Keratinocyte (primary cell): Measurements from ENCODE around the gene TMA7. TPM values are rescaled to one million over a fixed set of nuclear protein-coding genes. Genes with fewer than 3 reads are reported as not detected.

Source experiments
- DNase-seq: peaks from one replicate; pipeline ENCODE4 v3.0.0-alpha.2; 2011; ENCODE audit warnings: low read depth, missing footprints, low spot score
- FAIRE-seq: peaks from 2 replicates; lab custom pipeline; 2011; peaks lifted over from hg19 to GRCh38; lab: Jason Lieb, UNC
- H2AFZ ChIP-seq: 2 replicates; pipeline ENCODE4 v1.6.0; 2012; ENCODE audit warnings: low read length, control low read depth, inconsistent platforms; ENCODE audit not compliant: control insufficient read depth
- H3K27ac ChIP-seq: 2 replicates; pipeline ENCODE4 v1.5.1; 2011; ENCODE audit warnings: low read length; ENCODE audit not compliant: control insufficient read depth, insufficient read depth
- H3K27me3 ChIP-seq: 3 replicates; pipeline ENCODE4 v1.6.0; 2011; ENCODE audit warnings: low read length; ENCODE audit not compliant: control insufficient read depth, insufficient read depth; ENCODE audit errors: extremely low read depth
- H3K36me3 ChIP-seq, 2 experiments: 2 replicates in 1 of 2; 3 replicates in 1 of 2; pipeline ENCODE4 v1.5.1; 2011; ENCODE audit warnings: low read length in 2 of 2, mild to moderate bottlenecking in 1 of 2; ENCODE audit not compliant: control insufficient read depth in 2 of 2, insufficient read depth in 2 of 2; ENCODE audit errors: extremely low read depth in 1 of 2
- H3K4me1 ChIP-seq: 3 replicates; pipeline ENCODE4 v1.5.1; 2011; ENCODE audit warnings: low read length; ENCODE audit not compliant: control insufficient read depth, insufficient read depth; ENCODE audit errors: extremely low read depth
- H3K4me2 ChIP-seq: 3 replicates; pipeline ENCODE4 v1.6.0; 2011; ENCODE audit warnings: low read depth, low read length; ENCODE audit not compliant: control insufficient read depth, insufficient read depth; ENCODE audit errors: extremely low read depth
- H3K4me3 ChIP-seq, 3 experiments: fragments of 200-600 bp in 1 of 3; sonication (generic) in 1 of 3; 2 replicates in 2 of 3; 3 replicates in 1 of 3; pipeline ENCODE4 v1.5.1; 2011 to 2016; ENCODE audit warnings: low read length in 3 of 3, mild to moderate bottlenecking in 3 of 3, control low read depth in 2 of 3, inconsistent platforms in 1 of 3, low read depth in 1 of 3, mixed read lengths in 1 of 3, mixed run types in 1 of 3, moderate library complexity in 1 of 3; ENCODE audit not compliant: control insufficient read depth in 2 of 3, insufficient read depth in 2 of 3; ENCODE audit errors: extremely low read depth in 1 of 3
- H3K79me2 ChIP-seq: 2 replicates; pipeline ENCODE4 v1.6.0; 2012; ENCODE audit warnings: low read length; ENCODE audit not compliant: control insufficient read depth, insufficient read depth
- H3K9ac ChIP-seq: 3 replicates; pipeline ENCODE4 v1.6.0; 2011; ENCODE audit warnings: low read length; ENCODE audit not compliant: control insufficient read depth, insufficient read depth; ENCODE audit errors: extremely low read depth
- H3K9me1 ChIP-seq: 3 replicates; pipeline ENCODE4 v1.6.0; 2011; ENCODE audit warnings: low read length; ENCODE audit not compliant: control insufficient read depth, insufficient read depth; ENCODE audit errors: extremely low read depth
- H3K9me3 ChIP-seq: 2 replicates; pipeline ENCODE4 v1.5.1; 2012; ENCODE audit warnings: low read depth, low read length; ENCODE audit not compliant: control insufficient read depth
- H4K20me1 ChIP-seq: 3 replicates; pipeline ENCODE4 v1.6.0; 2011; ENCODE audit warnings: low read length; ENCODE audit not compliant: control insufficient read depth, insufficient read depth; ENCODE audit errors: extremely low read depth
- EZH2 ChIP-seq: IDR thresholded peaks from one replicate; pipeline ENCODE4 v1.6.1; 2012; ENCODE audit warnings: inconsistent platforms, mild to moderate bottlenecking, low read length, moderate library complexity
- dilution Hi-C: fragments of 300-500 bp; cut with MboI; formaldehyde crosslinking; loops from one replicate; pipeline ENCODE4 v1.7.0; 2020; ENCODE audit warnings: low sequenced_read_pairs; ENCODE audit not compliant: extremely low pct_ligation_motif_present
- polyA plus RNA-seq, 5 experiments: library from polyadenylated mRNA; depleted of rRNA in 3 of 5; stranded (reverse) in 3 of 5; stranded (forward) in 1 of 5; unstranded in 1 of 5; fragments of >200 nt; gene quantifications; 1 replicate in 1 of 5; 2 replicates in 3 of 5; 3 replicates in 1 of 5; pipeline versions ENCODE4 v1.2.1 to v1.2.3, GENCODE V29; 2011 to 2012; ENCODE audit warnings: missing spikeins in 2 of 5, low read depth in 1 of 5, low replicate concordance in 1 of 5
- TF ChIP-seq, protein P1 (sequence below), 3 experiments: IDR thresholded peaks in 1 of 3; conservative IDR thresholded peaks in 1 of 3; optimal IDR thresholded peaks in 1 of 3; 2 replicates in 2 of 3; 3 replicates in 1 of 3; pipeline versions ENCODE3 to v1.5.1; 2011; ENCODE audit warnings: low read length in 3 of 3, mild to moderate bottlenecking in 3 of 3, moderate library complexity in 2 of 3, control low read depth in 1 of 3, inconsistent platforms in 1 of 3; ENCODE audit not compliant: insufficient read depth in 2 of 3; ENCODE audit errors: extremely low read depth in 1 of 3

Gene TMA7
- polyA plus RNA-seq, 1 donor (not counting 4 experiments of a cell fraction or from before 2014, with no cell fraction given): 418 TPM

DNA sequence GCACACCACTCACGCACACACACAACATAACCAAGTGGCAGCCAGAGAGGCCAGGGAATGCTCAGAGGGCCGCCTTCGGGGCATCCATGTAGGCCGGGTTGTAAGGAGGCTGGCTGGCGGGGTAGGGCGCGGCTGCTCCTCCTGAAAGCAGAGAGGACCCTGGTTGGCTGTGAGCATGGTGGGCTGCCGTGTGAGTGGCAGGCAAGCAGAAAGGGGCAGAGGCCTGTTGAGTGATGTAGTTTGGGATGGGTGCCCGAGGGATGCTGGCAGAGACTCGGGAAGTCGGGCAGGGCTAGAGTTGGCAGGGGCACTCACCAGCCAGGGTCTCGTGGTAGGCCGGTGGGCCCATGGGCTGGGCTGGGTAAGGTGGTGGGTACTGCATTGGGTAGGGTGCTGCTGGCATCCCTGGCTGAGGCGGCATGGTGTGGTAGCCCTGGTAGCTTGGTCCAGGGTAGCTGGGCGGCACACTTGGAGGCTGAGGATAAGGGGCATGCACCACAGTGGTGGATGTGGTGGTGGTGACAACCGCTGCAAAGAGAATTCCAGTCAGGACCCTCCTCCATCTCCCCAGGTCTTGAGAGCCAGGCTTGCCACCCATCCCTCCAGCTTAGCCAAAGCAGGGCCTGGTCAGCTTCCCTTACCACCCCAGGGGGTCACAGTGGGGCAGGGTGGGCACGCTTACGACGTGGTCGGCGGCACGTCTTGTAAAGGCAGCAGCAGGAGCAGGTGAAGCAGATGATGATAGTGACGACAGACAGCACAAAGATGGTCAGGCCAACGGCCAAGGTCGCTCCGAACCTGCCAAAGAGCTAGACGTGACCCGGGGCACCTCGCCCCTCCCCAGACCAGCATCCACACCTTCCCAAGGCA lies 29.2 kb downstream of the TMA7 start:
- FAIRE-seq: no peak
- H3K36me3 ChIP-seq: peaks cover 8 to 27% of the 10 kb centered on the region in 2 experiments
- no peak overlapping the region for H3K4me3 ChIP-seq
- H2AFZ ChIP-seq: no peak overlapping the region
- H3K27ac ChIP-seq: no peak overlapping the region
- H4K20me1 ChIP-seq: no peaks in the 10 kb centered on the region
- no peak for TF ChIP-seq EZH2
- TF ChIP-seq, protein P1, sequence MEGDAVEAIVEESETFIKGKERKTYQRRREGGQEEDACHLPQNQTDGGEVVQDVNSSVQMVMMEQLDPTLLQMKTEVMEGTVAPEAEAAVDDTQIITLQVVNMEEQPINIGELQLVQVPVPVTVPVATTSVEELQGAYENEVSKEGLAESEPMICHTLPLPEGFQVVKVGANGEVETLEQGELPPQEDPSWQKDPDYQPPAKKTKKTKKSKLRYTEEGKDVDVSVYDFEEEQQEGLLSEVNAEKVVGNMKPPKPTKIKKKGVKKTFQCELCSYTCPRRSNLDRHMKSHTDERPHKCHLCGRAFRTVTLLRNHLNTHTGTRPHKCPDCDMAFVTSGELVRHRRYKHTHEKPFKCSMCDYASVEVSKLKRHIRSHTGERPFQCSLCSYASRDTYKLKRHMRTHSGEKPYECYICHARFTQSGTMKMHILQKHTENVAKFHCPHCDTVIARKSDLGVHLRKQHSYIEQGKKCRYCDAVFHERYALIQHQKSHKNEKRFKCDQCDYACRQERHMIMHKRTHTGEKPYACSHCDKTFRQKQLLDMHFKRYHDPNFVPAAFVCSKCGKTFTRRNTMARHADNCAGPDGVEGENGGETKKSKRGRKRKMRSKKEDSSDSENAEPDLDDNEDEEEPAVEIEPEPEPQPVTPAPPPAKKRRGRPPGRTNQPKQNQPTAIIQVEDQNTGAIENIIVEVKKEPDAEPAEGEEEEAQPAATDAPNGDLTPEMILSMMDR (optimal IDR thresholded peaks at IDR 0.05 in 1 of 3, IDR thresholded peaks at IDR 0.05 in 1 of 3, conservative IDR thresholded peaks at IDR 0.05 in 1 of 3; ENCODE audit: extremely low read depth in 1 of 3, insufficient read depth in 2 of 3, low read length in 3 of 3): no peak
- no peaks in the 10 kb centered on the region for H3K27me3 ChIP-seq
- no peak overlapping the region for H3K9ac ChIP-seq
- no peak overlapping the region for H3K4me2 ChIP-seq
- dilution Hi-C loops: no loop called here
- H3K79me2 ChIP-seq: peaks cover 52% of the 10 kb centered on the region
- peaks cover 44% of the 10 kb centered on the region for H3K4me1 ChIP-seq
- no peak for DNase-seq
- H3K9me1 ChIP-seq: no peaks in the 10 kb centered on the region
- H3K9me3 ChIP-seq: no peaks in the 10 kb centered on the region

DNA sequence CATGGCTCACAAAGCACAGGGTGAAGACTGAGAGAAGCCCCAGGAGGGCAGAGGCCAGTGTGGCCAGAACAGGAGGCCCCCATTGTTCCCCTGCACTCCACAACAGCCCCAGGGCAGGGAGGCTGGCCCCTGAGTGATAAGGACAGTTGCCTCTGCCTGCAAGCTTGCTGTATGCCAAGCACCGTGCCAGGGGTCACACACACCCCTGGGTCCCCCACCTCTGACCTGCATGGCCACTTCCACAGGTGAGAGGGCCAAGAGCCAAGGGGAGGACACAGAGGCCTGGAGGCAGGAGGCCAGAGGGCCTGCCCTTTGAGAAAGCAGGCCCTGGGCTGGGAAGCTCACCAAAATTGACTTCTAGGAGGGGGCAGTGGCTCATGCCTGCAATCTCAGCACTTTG lies 30.2 kb downstream of the TMA7 start:
- H3K4me2 ChIP-seq: no peak overlapping the region
- H4K20me1 ChIP-seq: no peaks in the 10 kb centered on the region
- TF ChIP-seq, protein P1 (optimal IDR thresholded peaks at IDR 0.05 in 1 of 3, IDR thresholded peaks at IDR 0.05 in 1 of 3, conservative IDR thresholded peaks at IDR 0.05 in 1 of 3; ENCODE audit: extremely low read depth in 1 of 3, insufficient read depth in 2 of 3, low read length in 3 of 3): no peak
- TF ChIP-seq EZH2: no peak

More for the DNA sequence above, 30.2 kb downstream of the TMA7 start:
- H3K9me1 ChIP-seq: no peaks in the 10 kb centered on the region
- no peaks in the 10 kb centered on the region for H3K27me3 ChIP-seq
- FAIRE-seq (no peak), DNase-seq (no peak)
- H3K4me1 ChIP-seq: peaks cover 42% of the 10 kb centered on the region
- H3K9me3 ChIP-seq: no peaks in the 10 kb centered on the region
- H3K9ac ChIP-seq: no peak overlapping the region
- H3K27ac ChIP-seq: no peak overlapping the region
- peaks cover 6 to 23% of the 10 kb centered on the region in 2 experiments for H3K36me3 ChIP-seq
- no peak overlapping the region for H2AFZ ChIP-seq
- peaks cover 52% of the 10 kb centered on the region for H3K79me2 ChIP-seq
- no peak overlapping the region for H3K4me3 ChIP-seq
- dilution Hi-C loops: no loop called here
